GM19240 (cell line): ENCODE measurements around the gene MBD3L1.

Source experiments
- DNase-seq: peaks from one replicate; pipeline ENCODE4 v3.0.0; 2011; ENCODE audit warnings: low spot score; ENCODE audit not compliant: insufficient read length

Gene MBD3L1

GRCh38 chr19:8880868-8881488 lies 48.8 kb downstream of the MBD3L1 start:
- DNase-seq: no peak

GRCh38 chr19:8881512-8881911 lies 49.3 kb downstream of the MBD3L1 start:
- DNase-seq: no peak

DNA sequence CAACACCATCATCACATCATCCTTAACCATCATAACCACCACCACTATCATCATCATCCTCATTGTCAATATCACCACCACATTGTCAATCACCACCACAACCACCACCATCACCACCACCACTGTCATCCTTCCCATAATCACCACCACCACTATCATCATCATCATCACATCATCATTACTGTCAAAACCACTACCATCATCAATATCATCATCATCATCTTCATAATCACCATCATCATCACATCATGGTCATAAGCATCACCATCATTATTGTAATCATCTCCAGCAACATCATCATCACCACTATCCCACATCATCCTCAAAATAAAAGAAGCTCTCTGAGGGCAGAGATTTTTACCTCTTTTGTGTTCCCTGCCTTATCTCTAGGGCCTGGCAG lies 52.2 kb downstream of the MBD3L1 start:
- no peak for DNase-seq

DNA sequence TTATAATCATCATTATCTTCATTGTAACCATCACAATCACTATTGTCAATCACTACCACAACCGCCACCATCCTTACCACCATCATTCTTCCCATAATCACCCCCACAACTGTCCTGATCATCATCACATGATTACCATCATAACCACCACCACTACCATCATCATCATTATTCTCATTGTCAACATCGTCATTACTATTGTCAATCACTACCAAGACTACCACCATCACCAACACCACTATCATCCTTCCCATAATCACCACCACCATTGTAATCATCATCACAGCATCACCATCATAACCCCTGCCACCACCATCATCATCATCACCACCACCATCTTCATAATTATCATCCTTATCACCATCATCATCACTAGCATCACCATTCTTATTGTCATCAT lies 55.2 kb downstream of the MBD3L1 start:
- no peak for DNase-seq

DNA sequence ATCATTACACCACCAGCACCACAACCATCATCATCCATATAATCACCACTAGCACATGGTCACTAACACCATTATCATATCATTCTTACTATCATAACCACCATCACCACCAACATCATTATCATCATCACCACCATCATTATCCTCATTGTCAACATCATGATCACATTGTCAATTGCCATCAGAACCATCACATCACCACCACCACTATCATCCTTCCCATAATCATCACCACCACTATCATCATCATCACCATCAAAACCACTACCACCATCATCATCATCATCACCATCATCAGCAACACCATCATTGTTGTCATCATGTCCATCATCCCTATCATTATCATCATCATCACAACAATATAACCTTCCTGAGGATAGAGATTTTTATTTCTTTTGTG lies 58.1 kb downstream of the MBD3L1 start:
- no peak for DNase-seq
